GM19025 (cell line): ENCODE data around the gene MCM3.

Experiments used
- ATAC-seq: cut with Tn5 transposase; IDR thresholded peaks from one replicate; pipeline ENCODE4 v1.9.1; 2021; ENCODE audit warnings: mild to moderate bottlenecking, low read depth, moderate library complexity; ENCODE audit not compliant: unreplicated experiment

The MCM3 gene

GRCh38 chr6:52254731-52255378, 29.7 kb downstream of the MCM3 start:
- ATAC-seq: no peak

GRCh38 chr6:52253494-52253893, 31.0 kb downstream of the MCM3 start:
- ATAC-seq: no peak

- ATAC-seq: no peak
These were observed 33.4 kb downstream of the MCM3 start for GRCh38 chr6:52251113-52251512.

- no peak for ATAC-seq
These were observed 35.5 kb downstream of the MCM3 start for GRCh38 chr6:52249078-52249477.

GRCh38 chr6:52245425-52245824, 39.1 kb downstream of the MCM3 start:
- no peak for ATAC-seq

- ATAC-seq: no peak
These were observed 40.1 kb downstream of the MCM3 start, which contains the start of gene IL17F for GRCh38 chr6:52244400-52244799. IL17F (minus strand) TSS chr6:52244500; CDS start chr6:52244429, 71 bp downstream.

GRCh38 chr6:52243282-52243893, 41.2 kb downstream of the MCM3 start:
- ATAC-seq: no peak

GRCh38 chr6:52241819-52242218, 42.7 kb downstream of the MCM3 start:
- ATAC-seq: no peak

GRCh38 chr6:52233975-52234823, 50.3 kb downstream of the MCM3 start:
- ATAC-seq: peak; percentile 77

GRCh38 chr6:52233005-52233404, 51.5 kb downstream of the MCM3 start:
- ATAC-seq: no peak

GRCh38 chr6:52231406-52232127, 53.0 kb downstream of the MCM3 start:
- ATAC-seq: no peak

- no peak for ATAC-seq
These were observed 53.9 kb downstream of the MCM3 start for GRCh38 chr6:52230685-52231084.

- peak; percentile 100 for ATAC-seq
These were observed 57.0 kb downstream of the MCM3 start for GRCh38 chr6:52227495-52227894.

- ATAC-seq: no peak
These were observed 63.2 kb downstream of the MCM3 start for GRCh38 chr6:52221302-52221701.

GRCh38 chr6:52217761-52218160, 66.8 kb downstream of the MCM3 start:
- no peak for ATAC-seq

- ATAC-seq: no peak
These were observed 67.5 kb downstream of the MCM3 start for GRCh38 chr6:52216932-52217575.

- no peak for ATAC-seq
These were observed 68.8 kb downstream of the MCM3 start for GRCh38 chr6:52215787-52216186.
